Body of pancreas (tissue), 4 donors: Measurements from ENCODE around the gene LIMD2.

Source experiments
- CTCF ChIP-seq, 7 experiments: fragments of 450-650 bp in 4 of 7; fragments of 200-600 bp in 3 of 7; sonication (generic) in 3 of 7; IDR thresholded peaks; one replicate each; pipeline ENCODE4 v1.5.1; 2016 to 2019; ENCODE audit warnings: antibody characterized with exemption in 7 of 7
- POLR2A ChIP-seq, 3 donors: fragments of 450-650 bp; IDR thresholded peaks; one replicate each; pipeline ENCODE4 v1.6.1; 2016; ENCODE audit warnings: antibody characterized with exemption in 3 of 3, mild to moderate bottlenecking in 2 of 3

- TF ChIP-seq CTCF (IDR thresholded peaks at IDR 0.05) (no peak), POLR2A (IDR thresholded peaks at IDR 0.05) (no peak)
Observed at GRCh38 chr17:63682981-63683380, 16.9 kb downstream of the LIMD2 start.
